Measurements from ENCODE around the gene CASK. TPM values are rescaled to one million over a fixed set of nuclear protein-coding genes. Genes with fewer than 3 reads are reported as not detected.

CASK gene
- total RNA-seq, 1 donor from 2014 or later, result 23.0 TPM

DNA sequence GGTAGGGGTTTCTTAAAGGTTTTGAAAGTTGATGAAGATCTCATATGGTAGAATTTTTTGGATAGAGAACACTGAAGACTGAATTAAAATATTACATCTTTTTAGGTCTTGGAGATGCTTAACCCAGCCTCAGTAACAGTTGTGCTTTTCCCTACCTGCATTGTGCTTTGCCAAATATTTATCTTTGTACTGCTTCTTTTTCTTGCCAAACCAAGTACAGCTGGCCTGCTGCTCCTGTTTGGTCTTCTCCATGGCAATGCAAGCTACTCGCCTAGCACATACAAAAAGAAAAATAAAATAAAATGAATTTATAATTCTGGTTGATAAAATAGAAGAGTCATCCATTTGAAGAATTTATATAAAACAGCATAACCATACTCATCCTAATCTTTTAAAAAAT is 380.8 kb downstream of the CASK start:
- Mint-ChIP-seq H3K4me1 (no peaks in the 10 kb centered on the region), H3K27me3 (no peaks in the 10 kb centered on the region), H3K4me3 (no peak overlapping the region), H3K9me3 (no peaks in the 10 kb centered on the region), H3K36me3 (ENCODE audit: low read depth) (peaks cover 7% of the 10 kb centered on the region), H3K27ac (no peak overlapping the region)
- POLR2A ChIA-PET, result no interaction called here
- CTCF ChIA-PET, result no interaction called here
- no peak for ATAC-seq (ENCODE audit: low read depth)
- no peak for DNase-seq
- intact Hi-C loops (cut with micrococcal nuclease), result no loop called here
- TF ChIP-seq, protein P1, sequence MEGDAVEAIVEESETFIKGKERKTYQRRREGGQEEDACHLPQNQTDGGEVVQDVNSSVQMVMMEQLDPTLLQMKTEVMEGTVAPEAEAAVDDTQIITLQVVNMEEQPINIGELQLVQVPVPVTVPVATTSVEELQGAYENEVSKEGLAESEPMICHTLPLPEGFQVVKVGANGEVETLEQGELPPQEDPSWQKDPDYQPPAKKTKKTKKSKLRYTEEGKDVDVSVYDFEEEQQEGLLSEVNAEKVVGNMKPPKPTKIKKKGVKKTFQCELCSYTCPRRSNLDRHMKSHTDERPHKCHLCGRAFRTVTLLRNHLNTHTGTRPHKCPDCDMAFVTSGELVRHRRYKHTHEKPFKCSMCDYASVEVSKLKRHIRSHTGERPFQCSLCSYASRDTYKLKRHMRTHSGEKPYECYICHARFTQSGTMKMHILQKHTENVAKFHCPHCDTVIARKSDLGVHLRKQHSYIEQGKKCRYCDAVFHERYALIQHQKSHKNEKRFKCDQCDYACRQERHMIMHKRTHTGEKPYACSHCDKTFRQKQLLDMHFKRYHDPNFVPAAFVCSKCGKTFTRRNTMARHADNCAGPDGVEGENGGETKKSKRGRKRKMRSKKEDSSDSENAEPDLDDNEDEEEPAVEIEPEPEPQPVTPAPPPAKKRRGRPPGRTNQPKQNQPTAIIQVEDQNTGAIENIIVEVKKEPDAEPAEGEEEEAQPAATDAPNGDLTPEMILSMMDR (IDR thresholded peaks at IDR 0.05), result no peak

DNA sequence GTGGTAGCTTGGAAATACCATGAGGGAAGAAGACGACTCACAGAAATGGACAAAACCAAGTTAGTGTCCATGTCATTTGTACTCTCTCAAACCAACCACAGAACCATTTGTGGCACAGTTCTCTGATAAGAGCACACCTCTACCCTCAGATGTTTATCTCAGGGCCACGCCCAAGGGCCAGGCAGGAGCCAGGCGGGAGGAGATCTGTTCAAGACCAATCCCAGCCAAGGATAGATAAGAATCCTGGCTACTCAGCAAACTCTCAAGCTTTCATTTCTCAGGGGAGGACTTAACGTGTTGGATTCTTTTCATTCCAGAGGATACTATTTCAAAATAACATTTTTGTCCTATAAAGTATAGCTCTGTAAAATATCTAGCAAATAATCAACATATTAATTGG is 381.2 kb downstream of the CASK start:
- TF ChIP-seq, protein P1 (IDR thresholded peaks at IDR 0.05), result no peak
- no peaks in the 10 kb centered on the region for H3K27me3 Mint-ChIP-seq
- ATAC-seq (ENCODE audit: low read depth) (no peak), DNase-seq (no peak)
- no peak overlapping the region for H3K4me3 Mint-ChIP-seq
- intact Hi-C loops (cut with micrococcal nuclease), result no loop called here
- no peak overlapping the region for H3K27ac Mint-ChIP-seq
- no peaks in the 10 kb centered on the region for H3K9me3 Mint-ChIP-seq
- POLR2A ChIA-PET, result no interaction called here
- H3K4me1 Mint-ChIP-seq, result no peaks in the 10 kb centered on the region
- CTCF ChIA-PET, result no interaction called here
- H3K36me3 Mint-ChIP-seq (ENCODE audit: low read depth), result peaks cover 7% of the 10 kb centered on the region

DNA sequence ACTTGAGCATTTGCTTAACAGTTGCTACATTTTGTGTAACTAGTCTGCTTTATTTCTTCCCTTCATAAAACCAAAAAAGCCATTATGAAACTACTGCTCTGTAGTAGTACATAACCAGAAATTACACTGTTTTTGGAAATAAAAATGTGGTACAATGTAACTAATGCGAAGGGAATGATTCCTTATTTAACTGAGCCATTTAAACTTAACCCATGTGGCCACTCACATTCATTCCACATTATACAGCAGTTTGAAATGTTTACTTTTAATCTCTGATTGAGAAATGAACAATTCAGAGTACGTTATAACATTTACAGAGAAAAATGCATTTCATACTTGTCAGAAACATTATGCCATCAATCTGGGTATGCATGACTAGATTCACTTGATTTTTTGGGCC is 382.0 kb downstream of the CASK start:
- no peak for ATAC-seq (ENCODE audit: low read depth)
- no peaks in the 10 kb centered on the region for H3K9me3 Mint-ChIP-seq
- DNase-seq, result no peak
- TF ChIP-seq, protein P1 (IDR thresholded peaks at IDR 0.05), result no peak
- no peak overlapping the region for H3K4me3 Mint-ChIP-seq
- no peaks in the 10 kb centered on the region for H3K4me1 Mint-ChIP-seq
- no peaks in the 10 kb centered on the region for H3K27me3 Mint-ChIP-seq
- CTCF ChIA-PET, result no interaction called here
- H3K36me3 Mint-ChIP-seq (ENCODE audit: low read depth), result peaks cover 9% of the 10 kb centered on the region
- intact Hi-C loops (cut with micrococcal nuclease), result no loop called here
- POLR2A ChIA-PET, result no interaction called here
- no peak overlapping the region for H3K27ac Mint-ChIP-seq

DNA sequence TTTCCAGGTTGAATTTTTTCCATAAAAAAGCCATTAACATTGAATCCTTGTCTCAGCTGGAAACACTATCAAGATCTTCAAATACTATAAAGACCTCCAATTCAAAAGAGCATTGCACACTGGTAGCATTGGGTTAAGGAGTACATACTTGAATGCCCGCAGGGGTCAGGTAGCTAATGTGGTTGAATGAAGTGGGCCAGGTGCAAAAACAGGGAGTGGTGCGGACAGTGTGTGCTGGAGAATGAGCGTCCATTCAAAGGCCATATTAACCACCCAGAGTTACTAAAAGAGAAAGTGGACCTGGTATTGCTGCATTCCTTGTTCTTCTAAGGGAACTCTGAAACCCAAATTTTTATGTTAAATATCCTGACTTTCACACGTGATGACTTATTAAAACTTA is 384.6 kb downstream of the CASK start:
- CTCF ChIA-PET, result no interaction called here
- POLR2A ChIA-PET, result no interaction called here

DNA sequence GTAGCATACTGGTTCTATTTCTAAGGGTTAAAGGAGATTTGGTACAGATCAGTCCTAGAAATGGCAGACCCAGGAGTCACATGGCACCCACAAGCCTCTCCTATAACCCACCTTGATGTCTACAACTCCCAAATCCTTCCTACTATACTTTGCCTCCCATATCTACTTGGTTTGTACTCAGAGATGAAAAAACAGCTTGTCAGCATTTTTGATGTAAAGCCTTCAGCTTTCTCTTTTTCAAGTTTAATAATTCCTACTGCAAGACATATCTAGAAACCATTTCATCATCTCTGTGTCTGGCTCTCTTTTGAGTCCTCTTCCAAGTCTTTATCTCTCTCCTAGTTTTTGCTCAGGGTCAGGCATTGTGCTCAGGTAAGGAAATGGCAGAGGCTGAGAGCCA is 393.3 kb downstream of the CASK start:
- H3K36me3 Mint-ChIP-seq (ENCODE audit: low read depth), result peaks cover 52% of the 10 kb centered on the region
- H3K27me3 Mint-ChIP-seq, result no peaks in the 10 kb centered on the region
- ATAC-seq (ENCODE audit: low read depth) (no peak), DNase-seq (no peak)
- H3K9me3 Mint-ChIP-seq, result no peaks in the 10 kb centered on the region
- intact Hi-C loops (cut with micrococcal nuclease), result no loop called here
- H3K4me1 Mint-ChIP-seq, result no peaks in the 10 kb centered on the region
- CTCF ChIA-PET, result no interaction called here
- POLR2A ChIA-PET, result no interaction called here
- TF ChIP-seq, protein P1 (IDR thresholded peaks at IDR 0.05), result no peak
- no peak overlapping the region for H3K27ac Mint-ChIP-seq
- no peak overlapping the region for H3K4me3 Mint-ChIP-seq

More for the DNA sequence above, 384.6 kb downstream of the CASK start:
- H3K27me3 Mint-ChIP-seq, result no peaks in the 10 kb centered on the region
- no peak for ATAC-seq (ENCODE audit: low read depth)
- H3K36me3 Mint-ChIP-seq (ENCODE audit: low read depth), result peaks cover 13% of the 10 kb centered on the region
- H3K9me3 Mint-ChIP-seq, result no peaks in the 10 kb centered on the region
- TF ChIP-seq, protein P1 (IDR thresholded peaks at IDR 0.05), result no peak
- intact Hi-C loops (cut with micrococcal nuclease), result no loop called here
- no peak overlapping the region for H3K27ac Mint-ChIP-seq
- DNase-seq, result no peak
- no peaks in the 10 kb centered on the region for H3K4me1 Mint-ChIP-seq
- no peak overlapping the region for H3K4me3 Mint-ChIP-seq
